Natural killer cell (primary cell): ENCODE results near the gene ACAP1. TPM values are rescaled to one million over a fixed set of nuclear protein-coding genes. Genes with fewer than 3 reads are reported as not detected.

ENCODE experiments used
- ATAC-seq, 3 donors: fragments of 150-1000 bp in 2 of 3; fragments of 200-7000 bp in 1 of 3; cut with Tn5 transposase; 1 replicate in 1 of 3; 2 replicates in 2 of 3; pipeline ENCODE4 v1.10.0; 2021; ENCODE audit warnings: mild to moderate bottlenecking in 2 of 3, moderate library complexity in 2 of 3
- DNase-seq, 2 donors: peaks; one replicate each; pipeline versions ENCODE4 v3.0.0 to v3.0.0-alpha.2; 2013 to 2021; ENCODE audit warnings: mixed read lengths in 1 of 2
- H3K27ac ChIP-seq: one replicate; pipeline ENCODE4 v1.5.1; 2013; ENCODE audit warnings: mild to moderate bottlenecking, low read length
- H3K27me3 ChIP-seq: one replicate; pipeline ENCODE4 v1.6.1; 2013; ENCODE audit warnings: low read length; ENCODE audit not compliant: control insufficient read depth, insufficient read depth
- H3K36me3 ChIP-seq: one replicate; pipeline ENCODE4 v1.6.1; 2013; ENCODE audit warnings: low read length; ENCODE audit not compliant: control insufficient read depth, insufficient read depth
- H3K4me1 ChIP-seq: one replicate; pipeline ENCODE4 v1.6.1; 2013; ENCODE audit warnings: low read length; ENCODE audit not compliant: control insufficient read depth, insufficient read depth
- H3K4me3 ChIP-seq: one replicate; pipeline ENCODE4 v1.5.1; 2013; ENCODE audit warnings: low read length
- H3K9me3 ChIP-seq: one replicate; pipeline ENCODE4 v1.6.1; 2013; ENCODE audit warnings: low read length; ENCODE audit not compliant: control insufficient read depth, insufficient read depth
- H3K27ac Mint-ChIP-seq, 2 donors: one replicate each; pipeline ENCODE4 v1.8.0; 2022; ENCODE audit warnings: mild to moderate bottlenecking in 2 of 2, mixed read lengths in 2 of 2, moderate library complexity in 1 of 2
- H3K27me3 Mint-ChIP-seq, 2 donors: one replicate each; pipeline ENCODE4 v1.8.0; 2022; ENCODE audit warnings: low read depth in 2 of 2, mixed read lengths in 2 of 2
- H3K36me3 Mint-ChIP-seq: one replicate; pipeline ENCODE4 v1.8.0; 2022; ENCODE audit warnings: mixed read lengths
- H3K4me1 Mint-ChIP-seq, 2 donors: one replicate each; pipeline ENCODE4 v1.8.0; 2022; ENCODE audit warnings: mixed read lengths in 2 of 2
- H3K4me3 Mint-ChIP-seq: one replicate; pipeline ENCODE4 v1.8.0; 2022; ENCODE audit warnings: mild to moderate bottlenecking, moderate library complexity, mixed read lengths
- H3K9me3 Mint-ChIP-seq, 2 donors: one replicate each; pipeline ENCODE4 v1.8.0; 2022; ENCODE audit warnings: mixed read lengths in 2 of 2
- CTCF ChIP-seq: fragments of 200-600 bp; IDR thresholded peaks from one replicate; pipeline ENCODE4 v1.8.0; 2022; ENCODE audit warnings: antibody characterized with exemption
- WGBS: methylation state at CpG from one replicate; pipeline ENCODE4 v1.1.7; 2013; ENCODE audit warnings: missing lambda C conversion rate; ENCODE audit not compliant: insufficient coverage; 5-methylcytosine and 5-hydroxymethylcytosine counted together
- intact Hi-C: fragments of 100-400 bp; cut with micrococcal nuclease; formaldehyde crosslinking; loops from one replicate; pipeline ENCODE4 v1.14.2; 2022
- total RNA-seq, 4 donors: library from RNA; stranded (reverse); fragments of 120-200 nt in 1 of 4; gene quantifications; one replicate each; pipeline versions ENCODE4 v1.2.3 to v1.2.4, GENCODE V29; 2013 to 2022

The ACAP1 gene
- total RNA-seq, 3 donors from 2014 or later (not counting 1 experiment from before 2014, with no cell fraction given), result 526 to 590 (median 540) TPM

GRCh38 chr17:7290685-7291084 is 45.6 kb upstream of the ACAP1 start:
- no peaks in the 10 kb centered on the region for H3K9me3 ChIP-seq
- WGBS, result 91% methylated on average over 11 of the region's 11 CpGs
- peaks cover 8 to 14% of the 10 kb centered on the region in 2 donors for H3K4me1 Mint-ChIP-seq
- H3K27ac Mint-ChIP-seq, result no peak overlapping the region
- no peak for TF ChIP-seq CTCF
- H3K4me1 ChIP-seq, result peaks cover 17% of the 10 kb centered on the region
- intact Hi-C loops, result loop anchor here (5.0 kb wide), 1 partner anchor 243 kb away; no protein-coding TSS in a partner anchor
- H3K27me3 Mint-ChIP-seq, result peaks cover 30% of the 10 kb centered on the region in 2 donors
- H3K27ac ChIP-seq, result no peak overlapping the region
- H3K4me3 Mint-ChIP-seq, result no peak overlapping the region
- no peaks in the 10 kb centered on the region for H3K36me3 ChIP-seq
- DNase-seq, result no peak
- ATAC-seq, result no peak
- no peak overlapping the region for H3K4me3 ChIP-seq
- no peaks in the 10 kb centered on the region for H3K9me3 Mint-ChIP-seq
- H3K27me3 ChIP-seq, result peaks cover 22% of the 10 kb centered on the region
- no peaks in the 10 kb centered on the region for H3K36me3 Mint-ChIP-seq

- Histone ChIP-seq H3K27ac (no peak overlapping the region), H3K36me3 (no peaks in the 10 kb centered on the region), H3K4me1 (peaks cover 28% of the 10 kb centered on the region), H3K4me3 (no peak overlapping the region), H3K27me3 (peaks cover 18% of the 10 kb centered on the region), H3K9me3 (no peaks in the 10 kb centered on the region)
- H3K4me1 Mint-ChIP-seq, result peaks cover 19 to 24% of the 10 kb centered on the region in 2 donors
- H3K36me3 Mint-ChIP-seq, result no peaks in the 10 kb centered on the region
- intact Hi-C loops, result loop anchor here (5.0 kb wide), 1 partner anchor 245 kb away; no protein-coding TSS in a partner anchor
- H3K27ac Mint-ChIP-seq, result no peak overlapping the region
- H3K4me3 Mint-ChIP-seq, result no peak overlapping the region
- no peak for TF ChIP-seq CTCF
- peaks cover 23 to 29% of the 10 kb centered on the region in 2 donors for H3K27me3 Mint-ChIP-seq
- no peaks in the 10 kb centered on the region for H3K9me3 Mint-ChIP-seq
- WGBS, result 95% methylated on average over 2 of the region's 2 CpGs
- DNase-seq (no peak), ATAC-seq (no peak)
These were observed 44.1 kb upstream of the ACAP1 start for GRCh38 chr17:7292194-7292593.

GRCh38 chr17:7292729-7293128 is 43.6 kb upstream of the ACAP1 start:
- WGBS, result 49% methylated on average over 6 of the region's 6 CpGs
- ATAC-seq (no peak), DNase-seq (no peak)
- Histone ChIP-seq H3K27me3 (peaks cover 18% of the 10 kb centered on the region), H3K27ac (no peak overlapping the region), H3K9me3 (no peaks in the 10 kb centered on the region), H3K4me3 (no peak overlapping the region), H3K36me3 (no peaks in the 10 kb centered on the region), H3K4me1 (peaks cover 28% of the 10 kb centered on the region)
- Mint-ChIP-seq H3K4me3 (no peak overlapping the region), H3K4me1 (peaks cover 19 to 24% of the 10 kb centered on the region in 2 donors), H3K27ac (no peak overlapping the region), H3K36me3 (no peaks in the 10 kb centered on the region), H3K27me3 (peaks cover 17 to 25% of the 10 kb centered on the region in 2 donors), H3K9me3 (no peaks in the 10 kb centered on the region)
- intact Hi-C loops, result loop anchor here (5.0 kb wide), 1 partner anchor 245 kb away; no protein-coding TSS in a partner anchor
- TF ChIP-seq CTCF, result no peak

- no peaks in the 10 kb centered on the region for H3K9me3 ChIP-seq
- Mint-ChIP-seq H3K4me1 (peaks cover 19 to 24% of the 10 kb centered on the region in 2 donors), H3K4me3 (peak overlapping the region; percentile 66), H3K9me3 (no peaks in the 10 kb centered on the region), H3K27ac (no peak overlapping the region), H3K27me3 (peaks cover 13 to 21% of the 10 kb centered on the region in 2 donors), H3K36me3 (no peaks in the 10 kb centered on the region)
- no peak overlapping the region for H3K27ac ChIP-seq
- DNase-seq, result no peak
- H3K27me3 ChIP-seq, result peaks cover 18% of the 10 kb centered on the region
- WGBS, result 94% methylated on average over 11 of the region's 11 CpGs
- H3K36me3 ChIP-seq, result no peaks in the 10 kb centered on the region
- peaks cover 28% of the 10 kb centered on the region for H3K4me1 ChIP-seq
- no peak for ATAC-seq
- no peak overlapping the region for H3K4me3 ChIP-seq
- no peak for TF ChIP-seq CTCF
- intact Hi-C loops, result loop anchor here (5.0 kb wide), 1 partner anchor 246 kb away; no protein-coding TSS in a partner anchor
These were observed 43.2 kb upstream of the ACAP1 start for GRCh38 chr17:7293159-7293558.
